ENCODE results near the gene ANXA1.
A peak's percentile ranks its signal among the peaks of the same experiment; 100 is the strongest.

ANXA1 gene

DNA sequence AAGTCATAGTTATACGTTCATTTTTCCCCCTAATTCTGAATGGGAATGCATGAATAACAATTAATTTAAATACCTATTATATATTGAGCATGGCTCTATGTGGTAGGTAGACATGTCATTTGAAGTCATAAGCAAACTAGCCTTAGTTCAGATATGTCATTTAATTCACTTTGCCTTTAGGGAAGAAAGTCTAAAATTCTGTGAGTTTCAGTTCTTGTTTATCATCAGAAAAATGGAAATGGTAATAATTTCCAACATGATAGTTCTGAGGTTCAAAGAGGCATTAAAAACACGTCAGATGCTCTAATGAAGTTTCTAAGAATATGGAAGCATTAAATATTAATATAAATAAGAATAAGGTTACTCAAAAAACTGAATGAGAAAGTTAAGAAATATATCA, 13.1 kb upstream of the ANXA1 start:
- no peak for DNase-seq (ENCODE audit: low spot score)

DNA sequence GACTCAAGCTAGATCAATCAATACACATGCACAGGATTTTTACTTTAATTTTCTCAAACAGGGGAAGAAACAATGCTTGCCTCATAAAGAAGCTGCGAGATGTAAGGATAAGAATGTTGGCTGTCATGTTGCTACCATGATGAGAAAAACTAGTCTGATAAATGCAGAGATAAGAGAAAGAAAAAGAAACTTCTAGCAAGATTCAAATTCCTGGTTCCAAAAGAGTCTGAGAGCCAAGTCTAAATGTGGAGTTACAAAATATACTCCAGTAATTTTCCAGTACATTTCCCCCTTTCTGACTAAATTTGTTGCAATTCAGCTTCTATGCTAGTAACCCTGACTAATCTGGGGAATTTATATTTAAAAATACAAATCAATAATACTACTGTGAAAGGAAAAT, 10.4 kb upstream of the ANXA1 start:
- no peak for DNase-seq (ENCODE audit: low spot score)

GRCh38 chr9:73143711-73144328, 7.8 kb upstream of the ANXA1 start:
- DNase-seq (ENCODE audit: low spot score) = peak; percentile 19

DNA sequence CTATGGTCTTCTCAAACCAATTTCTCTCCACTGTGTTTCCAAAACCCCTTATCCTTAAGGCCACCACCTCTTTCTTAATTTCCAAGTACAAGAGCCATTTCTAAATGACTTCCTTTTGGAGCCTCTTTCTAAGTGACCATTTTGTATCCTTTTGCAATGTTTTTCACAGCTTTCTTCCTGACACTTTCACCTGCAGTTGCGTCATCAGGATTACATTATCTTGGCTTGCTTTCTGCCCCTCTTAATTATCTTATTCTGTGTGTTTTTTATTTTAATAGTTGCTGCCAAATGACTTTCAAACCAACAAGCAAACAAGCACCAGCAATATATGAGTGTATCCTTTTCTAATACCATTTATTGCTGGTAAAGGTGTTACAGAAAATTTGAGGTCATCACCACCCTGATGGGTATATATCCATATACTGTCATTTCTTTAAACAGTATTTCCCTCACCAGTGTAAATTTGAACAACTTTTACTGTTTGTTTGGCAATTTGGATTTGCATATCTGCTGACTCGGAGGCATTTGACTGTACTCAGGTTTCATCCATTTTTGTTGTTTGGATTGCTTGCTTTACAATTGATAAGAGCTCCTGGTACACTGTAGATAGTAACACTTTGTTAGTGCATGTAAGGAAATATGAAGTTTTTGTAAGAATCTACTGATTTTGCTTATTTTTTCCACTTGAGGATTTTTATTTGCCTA, 5.4 kb upstream of the ANXA1 start:
- DNase-seq (ENCODE audit: low spot score) = no peak

- no peak for DNase-seq (ENCODE audit: low spot score)
Measured at GRCh38 chr9:73148447-73148937, 3.2 kb upstream of the ANXA1 start.

GRCh38 chr9:73149371-73150067, 2.1 kb upstream of the ANXA1 start:
- DNase-seq (ENCODE audit: low spot score) = no peak

DNA sequence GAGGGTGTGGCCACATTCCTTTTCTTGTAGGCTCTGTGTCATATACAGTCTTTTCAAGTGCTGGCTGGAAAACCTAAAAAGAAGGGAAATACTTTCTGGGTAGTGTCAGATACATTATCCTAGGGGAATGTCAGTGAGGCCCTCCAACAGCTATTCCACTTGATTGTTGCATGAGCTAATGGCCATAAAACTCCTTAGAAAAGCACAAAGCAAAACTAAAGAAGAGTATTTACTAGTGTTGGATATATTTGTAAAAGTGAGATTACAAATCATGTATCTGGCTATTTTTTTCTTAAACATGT, 829 bp downstream of the ANXA1 start:
- no peak for DNase-seq (ENCODE audit: low spot score)

GRCh38 chr9:73152953-73153352, 1.3 kb downstream of the ANXA1 start:
- no peak for DNase-seq (ENCODE audit: low spot score)

GRCh38 chr9:73153793-73154227, 2.1 kb downstream of the ANXA1 start:
- DNase-seq (ENCODE audit: low spot score) = no peak

- no peak for DNase-seq (ENCODE audit: low spot score)
Measured at GRCh38 chr9:73154271-73154670, 2.6 kb downstream of the ANXA1 start.

DNA sequence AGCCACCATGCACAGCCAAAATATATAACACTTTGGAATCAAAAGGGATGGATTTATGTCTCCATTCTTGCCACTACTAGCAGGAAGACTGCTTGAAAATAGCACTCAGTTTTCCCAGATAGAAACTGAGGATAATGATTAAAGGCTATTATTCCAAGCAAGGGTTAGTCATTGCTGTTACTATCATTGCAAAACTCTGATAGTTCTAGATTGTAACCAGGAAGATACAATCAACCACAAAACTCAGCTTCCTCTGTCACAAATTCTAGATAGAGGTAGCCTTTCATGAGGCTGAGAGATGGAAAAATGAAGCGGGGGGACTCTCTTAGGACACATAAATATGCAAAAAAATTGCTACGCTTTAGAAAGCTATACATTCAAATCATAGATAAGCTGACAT, 3.1 kb downstream of the ANXA1 start:
- no peak for DNase-seq (ENCODE audit: low spot score)

- DNase-seq (ENCODE audit: low spot score) = no peak
Measured at GRCh38 chr9:73155377-73155776, 3.7 kb downstream of the ANXA1 start.

DNA sequence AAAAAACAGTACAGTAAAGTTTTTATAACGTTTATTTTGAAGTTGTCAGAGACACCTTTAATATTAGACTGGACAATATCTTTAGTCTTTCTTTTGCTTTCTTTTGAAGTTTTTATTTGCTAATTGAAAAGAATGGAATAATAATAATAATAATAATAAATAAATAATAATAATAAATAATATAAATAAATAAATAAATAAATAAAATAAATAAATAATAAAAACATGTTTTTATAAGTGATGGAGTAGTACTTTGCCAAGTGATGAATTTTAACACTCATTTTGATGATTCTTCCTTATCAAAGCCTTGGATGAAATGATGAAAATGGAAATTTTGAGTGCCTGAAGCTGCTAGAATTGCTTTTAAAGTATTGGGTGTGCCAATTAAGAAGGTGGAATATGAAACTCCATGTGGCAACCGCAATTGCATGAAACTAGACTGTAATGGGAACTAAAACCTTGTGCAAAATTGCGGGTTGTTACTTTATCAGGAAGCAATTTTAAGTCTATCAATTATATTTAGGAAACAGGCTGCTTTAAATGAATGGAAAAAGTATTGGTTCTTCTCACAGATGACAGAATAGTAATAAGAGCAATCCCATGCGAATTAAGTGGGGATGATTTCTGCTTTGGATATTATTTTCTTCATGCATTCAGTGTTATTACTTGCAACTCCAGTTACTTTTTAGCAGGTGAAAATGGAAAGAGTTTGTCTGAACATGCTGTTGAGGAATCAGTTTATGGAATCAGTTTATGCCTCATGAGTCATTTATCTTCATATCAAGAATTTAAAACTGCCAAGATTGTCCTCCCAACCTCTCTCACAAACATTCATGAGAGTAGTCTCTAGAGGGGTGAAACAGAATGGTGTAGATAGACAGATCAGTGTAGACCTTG, 4.6 kb downstream of the ANXA1 start:
- no peak for DNase-seq (ENCODE audit: low spot score)

- DNase-seq (ENCODE audit: low spot score) = no peak
Measured at GRCh38 chr9:73156865-73157187, 5.2 kb downstream of the ANXA1 start.

DNA sequence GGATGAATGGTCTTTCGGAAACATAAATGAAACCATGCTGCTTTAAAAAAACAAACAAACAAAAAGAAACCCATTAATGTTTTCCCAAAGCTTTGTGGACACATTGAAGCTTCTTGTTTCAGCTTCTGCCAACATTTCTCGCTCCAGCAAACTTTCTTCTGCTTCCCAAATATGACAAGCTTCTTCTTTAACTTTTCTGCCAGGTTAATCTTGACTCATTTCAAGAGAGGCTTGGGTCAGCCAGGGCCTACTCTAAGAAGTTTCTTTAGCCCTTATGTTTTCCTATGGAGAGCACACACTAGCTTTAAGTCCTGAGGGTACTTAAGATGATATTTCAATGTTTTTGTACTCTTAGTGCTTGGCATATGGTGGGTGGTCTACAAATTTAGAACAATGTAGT, 6.1 kb downstream of the ANXA1 start:
- no peak for DNase-seq (ENCODE audit: low spot score)

- DNase-seq (ENCODE audit: low spot score) = no peak
Measured at GRCh38 chr9:73158723-73159122, 7.1 kb downstream of the ANXA1 start.

- DNase-seq (ENCODE audit: low spot score) = no peak
Measured at GRCh38 chr9:73160868-73161267, 9.2 kb downstream of the ANXA1 start.

DNA sequence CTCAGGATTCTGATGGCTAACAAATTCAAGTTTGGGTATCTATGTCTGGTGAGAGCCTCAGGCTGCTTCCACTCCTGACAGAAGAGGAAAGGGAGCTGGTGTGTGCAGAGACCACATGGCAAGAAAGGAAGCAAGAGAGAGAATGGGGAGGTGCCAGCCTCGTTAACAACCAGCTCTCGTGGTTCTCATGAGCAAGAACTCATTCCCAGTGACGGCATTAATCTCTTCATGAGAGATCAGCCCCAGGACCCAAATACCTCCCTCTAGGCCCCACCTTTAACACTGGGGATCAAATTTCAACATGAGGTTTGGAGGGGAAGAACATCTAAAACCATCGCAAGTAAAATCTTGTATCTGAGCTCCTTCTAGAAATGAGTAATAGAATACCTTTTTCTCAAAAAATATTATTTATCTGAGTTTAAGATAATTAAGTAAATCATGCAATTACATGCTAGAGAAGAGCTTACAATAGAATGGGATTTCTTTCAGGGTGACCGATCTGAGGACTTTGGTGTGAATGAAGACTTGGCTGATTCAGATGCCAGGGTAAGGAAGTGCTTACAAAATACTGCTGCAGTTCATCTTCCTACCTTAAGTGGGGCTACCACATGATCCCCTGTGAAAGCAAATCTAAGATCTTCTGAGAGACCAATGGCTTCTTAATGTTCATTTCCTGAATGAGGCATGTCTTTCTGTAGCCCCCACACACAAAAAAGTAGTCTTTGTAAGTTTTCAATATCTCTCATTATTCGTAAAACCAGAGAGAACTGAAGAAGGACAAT, 11.5 kb downstream of the ANXA1 start:
- DNase-seq (ENCODE audit: low spot score) = no peak

DNA sequence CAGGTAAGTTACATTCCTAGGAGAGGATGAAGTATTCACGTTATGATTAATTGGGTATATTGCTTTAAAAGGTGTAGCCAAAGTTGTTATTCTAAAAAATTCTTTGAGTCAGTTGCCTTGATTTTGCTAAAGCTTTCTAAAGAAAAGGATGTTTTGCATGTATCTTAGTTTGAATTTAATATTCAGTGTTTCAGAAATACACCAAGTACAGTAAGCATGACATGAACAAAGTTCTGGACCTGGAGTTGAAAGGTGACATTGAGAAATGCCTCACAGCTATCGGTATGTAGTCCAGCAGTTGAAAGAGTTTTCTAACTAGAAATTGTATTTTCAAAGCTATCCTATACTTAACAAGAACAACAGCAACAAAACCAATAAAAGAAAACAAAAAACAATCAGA, 14.2 kb downstream of the ANXA1 start:
- no peak for DNase-seq (ENCODE audit: low spot score)

- no peak for DNase-seq (ENCODE audit: low spot score)
Measured at GRCh38 chr9:73166468-73166867, 14.8 kb downstream of the ANXA1 start.

DNA sequence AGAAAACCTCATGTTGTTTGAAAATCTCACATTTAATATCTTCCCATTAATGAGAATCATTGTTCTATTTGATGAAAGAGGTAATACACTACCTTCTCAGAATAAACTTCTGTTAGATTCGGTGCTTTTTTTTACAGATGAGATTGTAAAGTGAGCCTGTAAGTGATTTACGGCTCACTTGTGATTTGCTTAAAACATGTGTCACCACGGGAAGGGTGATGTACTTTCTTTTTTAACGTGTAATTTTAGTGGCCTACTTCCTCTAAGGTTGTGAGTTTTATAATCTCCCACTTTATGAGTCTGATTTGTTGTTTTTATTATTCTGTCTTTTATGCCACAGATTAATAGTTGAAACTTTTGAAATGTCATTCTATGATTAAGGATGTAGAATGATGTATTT, 15.9 kb downstream of the ANXA1 start:
- no peak for DNase-seq (ENCODE audit: low spot score)

Data from HuH-7.5 (cell line).